Muscle of leg (tissue), 11 donors: ENCODE measurements around the gene BRINP3. TPM values are rescaled to one million over a fixed set of nuclear protein-coding genes. Genes with fewer than 3 reads are reported as not detected.

ENCODE experiments used
- DNase-seq: peaks from one replicate; pipeline ENCODE4 v3.0.0; 2013
- H3K27ac ChIP-seq: one replicate; pipeline ENCODE4 v1.5.1; 2013; ENCODE audit warnings: mild to moderate bottlenecking, low read length, control low read depth
- H3K27me3 ChIP-seq: one replicate; pipeline ENCODE4 v1.6.1; 2013; ENCODE audit warnings: low read length; ENCODE audit not compliant: control insufficient read depth, insufficient read depth
- H3K36me3 ChIP-seq: one replicate; pipeline ENCODE4 v1.6.1; 2013; ENCODE audit warnings: low read length; ENCODE audit not compliant: control insufficient read depth, insufficient read depth
- H3K4me1 ChIP-seq: one replicate; pipeline ENCODE4 v1.6.1; 2013; ENCODE audit warnings: low read length; ENCODE audit not compliant: control insufficient read depth, insufficient read depth
- H3K4me3 ChIP-seq: one replicate; pipeline ENCODE4 v1.5.1; 2013; ENCODE audit warnings: low read length, control low read depth
- H3K9me3 ChIP-seq: replicated peaks from 2 replicates; pipeline ENCODE4 v1.6.1; 2013; ENCODE audit warnings: low read depth, low read length; ENCODE audit not compliant: control insufficient read depth
- WGBS: methylation state at CpG from one replicate; pipeline ENCODE4 v1.1.5; 2013; ENCODE audit warnings: missing lambda C conversion rate; ENCODE audit not compliant: insufficient coverage; 5-methylcytosine and 5-hydroxymethylcytosine counted together
- polyA plus RNA-seq, 8 donors: library from polyadenylated mRNA; unstranded; fragments of 120-200 nt; gene quantifications; one replicate each; pipeline versions ENCODE4 v1.2.1 to v1.2.3, GENCODE V29; 2013; ENCODE audit warnings: inconsistent platforms in 1 of 8, low replicate concordance in 1 of 8; ENCODE audit not compliant: insufficient read length in 8 of 8, insufficient read depth in 1 of 8
- total RNA-seq: library from RNA; stranded (reverse); fragments of 120-200 nt; gene quantifications from one replicate; pipeline ENCODE4 v1.2.4, GENCODE V29; 2013

BRINP3 gene
- total and polyA plus RNA-seq, 9 donors: 1.7 to 11.1 (median 2.5) TPM

DNA sequence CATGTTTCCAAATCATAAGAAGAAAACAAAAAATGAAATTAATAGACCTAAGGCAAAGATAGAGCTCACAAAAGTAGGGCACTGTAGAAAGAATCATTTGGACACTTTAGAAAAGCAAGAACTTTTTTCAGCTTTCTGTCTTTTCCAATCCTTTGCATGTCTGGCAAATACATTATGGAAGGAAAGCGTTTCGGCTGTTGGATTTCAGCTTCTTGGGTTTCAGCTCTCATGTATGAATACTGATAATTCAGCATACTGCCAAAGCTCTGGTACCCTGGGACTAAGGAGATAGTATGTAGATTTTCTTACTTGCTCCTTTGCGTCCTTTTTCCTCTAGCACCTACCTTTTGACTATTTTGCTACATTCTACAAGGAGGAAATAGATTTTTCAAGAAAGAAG lies 375.9 kb downstream of the BRINP3 start:
- no peak overlapping the region for H3K27ac ChIP-seq
- H3K4me1 ChIP-seq: no peaks in the 10 kb centered on the region
- no CpG with 5 or more reads among the region's 3 CpGs for WGBS
- no peaks in the 10 kb centered on the region for H3K27me3 ChIP-seq
- H3K36me3 ChIP-seq: no peaks in the 10 kb centered on the region
- H3K9me3 ChIP-seq: no peaks in the 10 kb centered on the region
- DNase-seq: peak; percentile 75
- no peak overlapping the region for H3K4me3 ChIP-seq

DNA sequence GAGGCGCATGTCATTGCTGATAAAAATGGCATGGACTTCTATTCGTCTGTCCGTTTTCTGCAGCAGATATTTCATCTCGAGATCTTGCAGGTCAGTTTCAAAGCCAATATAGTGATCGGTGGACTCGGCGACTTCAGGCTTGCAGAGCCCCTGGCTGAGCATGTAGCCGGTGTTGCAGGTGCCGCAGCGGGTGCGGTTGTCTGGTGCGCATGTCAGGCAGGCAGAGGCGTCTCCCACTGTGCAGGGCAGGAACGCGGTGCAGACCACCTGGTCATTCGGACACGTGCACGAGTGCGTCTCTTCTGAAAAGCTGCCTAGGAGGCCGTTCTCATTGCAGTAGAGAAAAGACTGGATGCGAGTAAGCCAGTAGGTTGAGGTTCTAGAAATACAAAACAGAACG lies 378.9 kb downstream of the BRINP3 start:
- Histone ChIP-seq H3K36me3 (no peaks in the 10 kb centered on the region), H3K27ac (no peak overlapping the region), H3K4me3 (no peak overlapping the region), H3K27me3 (no peaks in the 10 kb centered on the region), H3K9me3 (no peaks in the 10 kb centered on the region), H3K4me1 (no peaks in the 10 kb centered on the region)
- no peak for DNase-seq
- 88% methylated on average over 18 of the region's 22 CpGs for WGBS

DNA sequence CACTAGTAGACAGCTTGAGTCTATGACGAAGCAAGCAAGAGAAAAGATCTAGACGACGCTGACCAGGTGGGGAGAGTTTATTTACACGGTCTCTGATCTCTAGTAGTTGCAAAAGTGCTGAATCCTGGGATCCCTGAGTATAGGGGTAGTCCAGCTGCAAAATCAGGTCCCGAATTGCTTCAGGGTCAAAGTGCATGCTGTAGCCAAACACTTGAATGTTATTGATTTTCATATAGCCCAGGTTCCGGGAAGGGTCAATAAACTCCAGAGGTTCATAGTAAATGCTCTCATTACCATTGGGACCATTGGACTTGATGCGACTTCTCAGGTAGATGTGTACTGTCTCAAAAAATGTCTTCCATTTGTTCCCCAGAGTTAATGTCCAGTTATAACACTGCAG lies 379.6 kb downstream of the BRINP3 start:
- H3K4me1 ChIP-seq: no peaks in the 10 kb centered on the region
- H3K9me3 ChIP-seq: no peaks in the 10 kb centered on the region
- H3K36me3 ChIP-seq: no peaks in the 10 kb centered on the region
- H3K27me3 ChIP-seq: no peaks in the 10 kb centered on the region
- 88% methylated on average over 7 of the region's 7 CpGs for WGBS
- H3K27ac ChIP-seq: no peak overlapping the region
- no peak overlapping the region for H3K4me3 ChIP-seq
- no peak for DNase-seq

DNA sequence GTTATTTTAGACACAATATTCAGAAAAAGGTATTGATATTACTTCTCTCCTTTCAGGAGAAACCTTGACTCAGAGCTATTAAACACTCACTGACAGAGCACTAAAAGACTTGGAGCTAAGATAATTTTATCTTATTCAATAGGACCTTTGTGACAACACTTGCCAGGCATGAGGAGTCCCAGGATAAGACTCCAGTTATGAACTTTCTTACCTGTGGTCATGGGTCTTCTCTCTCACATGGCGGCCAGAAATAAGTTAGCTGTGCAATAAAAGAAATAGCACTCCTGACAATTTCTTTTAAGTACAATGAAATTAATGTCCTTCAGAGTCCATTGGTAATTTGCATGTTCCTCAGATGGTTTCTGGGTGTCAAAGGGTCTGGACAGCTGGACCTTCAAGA lies 382.1 kb downstream of the BRINP3 start:
- no peak overlapping the region for H3K27ac ChIP-seq
- no peak overlapping the region for H3K4me3 ChIP-seq
- no CpG with 5 or more reads among the region's 1 CpG for WGBS
- H3K4me1 ChIP-seq: no peaks in the 10 kb centered on the region
- no peak for DNase-seq
- no peaks in the 10 kb centered on the region for H3K36me3 ChIP-seq
- H3K9me3 ChIP-seq: no peaks in the 10 kb centered on the region
- H3K27me3 ChIP-seq: no peaks in the 10 kb centered on the region

DNA sequence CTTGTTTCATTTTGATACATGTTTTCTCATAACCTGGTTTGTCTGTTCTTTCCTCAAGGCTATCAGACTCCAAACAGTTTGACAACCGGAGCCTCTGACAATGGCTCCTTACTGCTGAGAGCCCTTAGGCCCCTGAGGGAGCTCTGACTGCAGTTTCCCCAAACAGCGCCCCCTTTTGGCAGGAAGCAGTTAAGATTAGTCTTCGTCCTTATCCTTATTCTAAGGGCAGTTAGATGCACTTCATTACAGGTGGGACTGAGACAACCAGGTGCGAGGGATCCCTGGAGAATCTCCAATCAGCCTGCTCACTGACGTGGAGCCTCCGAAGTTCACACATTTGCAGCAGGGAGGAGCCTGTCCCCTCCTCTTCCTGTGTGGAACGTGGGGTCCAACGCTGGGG lies 393.1 kb downstream of the BRINP3 start:
- Histone ChIP-seq H3K27ac (no peak overlapping the region), H3K9me3 (no peaks in the 10 kb centered on the region), H3K4me1 (no peaks in the 10 kb centered on the region), H3K27me3 (no peaks in the 10 kb centered on the region), H3K36me3 (no peaks in the 10 kb centered on the region), H3K4me3 (no peak overlapping the region)
- DNase-seq: no peak
- 67% methylated on average over 7 of the region's 8 CpGs for WGBS

DNA sequence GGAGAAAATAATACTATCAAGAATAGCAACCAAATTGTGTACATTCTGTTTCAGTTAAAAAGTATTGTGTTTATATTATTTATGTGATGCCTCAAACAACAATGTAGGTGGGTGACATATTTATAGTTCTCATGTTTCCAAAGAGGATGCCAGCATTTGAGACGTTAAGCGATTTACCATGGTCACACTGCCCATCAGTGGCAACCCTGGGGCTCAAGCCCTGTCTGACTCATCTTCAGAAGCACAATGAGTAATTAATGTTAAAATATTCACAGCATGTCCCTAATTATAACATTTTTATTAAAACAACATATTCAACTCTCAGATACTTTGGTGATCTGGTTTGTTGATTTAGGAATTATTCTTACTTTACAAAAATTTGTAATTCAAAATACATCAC lies 409.4 kb downstream of the BRINP3 start:
- H3K9me3 ChIP-seq: no peaks in the 10 kb centered on the region
- no peak for DNase-seq
- H3K27ac ChIP-seq: no peak overlapping the region
- no peak overlapping the region for H3K4me3 ChIP-seq
- no peaks in the 10 kb centered on the region for H3K36me3 ChIP-seq
- H3K4me1 ChIP-seq: no peaks in the 10 kb centered on the region
- no peaks in the 10 kb centered on the region for H3K27me3 ChIP-seq
- WGBS: no CpG with 5 or more reads among the region's 2 CpGs

DNA sequence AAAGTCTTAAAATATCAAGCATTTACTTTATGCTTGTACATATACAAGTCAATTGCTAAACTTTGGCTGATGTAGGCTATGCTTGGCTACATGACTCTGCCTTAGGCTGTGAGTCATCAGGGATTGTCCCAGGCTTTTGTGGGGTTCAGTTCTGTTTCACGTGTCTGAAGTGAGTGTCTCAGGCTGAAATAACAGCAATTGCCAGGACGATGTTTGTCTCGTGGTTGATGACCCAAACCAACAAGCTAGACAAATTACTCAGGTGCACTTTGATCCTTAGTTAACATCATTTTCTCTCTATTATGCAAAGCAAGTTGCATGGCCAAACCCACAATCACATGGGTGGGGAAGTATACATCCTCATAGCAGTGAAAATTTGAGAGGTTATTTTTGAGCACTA lies 410.1 kb downstream of the BRINP3 start:
- Histone ChIP-seq H3K4me1 (no peaks in the 10 kb centered on the region), H3K4me3 (no peak overlapping the region), H3K27ac (no peak overlapping the region), H3K9me3 (no peaks in the 10 kb centered on the region), H3K36me3 (no peaks in the 10 kb centered on the region), H3K27me3 (no peaks in the 10 kb centered on the region)
- WGBS: 50% methylated on average over 1 of the region's 3 CpGs
- DNase-seq: peak; percentile 5

DNA sequence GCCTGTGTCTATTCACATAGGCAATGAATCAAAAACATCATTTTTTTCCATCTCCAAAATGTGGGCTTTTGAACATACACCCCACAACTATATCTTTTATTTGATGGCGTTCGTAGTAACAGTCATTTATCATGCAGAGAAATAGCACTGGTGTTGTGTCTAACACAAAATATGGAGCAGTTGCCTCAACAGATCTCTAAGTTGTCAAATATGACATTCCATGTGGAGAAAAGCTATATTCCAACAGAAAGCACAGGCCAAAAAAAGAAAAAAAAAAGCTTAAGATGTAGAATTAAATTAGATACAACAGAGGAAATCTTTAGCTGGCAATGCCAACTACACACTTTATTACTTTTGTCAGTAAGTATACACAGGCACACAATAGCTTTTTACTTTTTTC lies 411.7 kb downstream of the BRINP3 start:
- Histone ChIP-seq H3K4me3 (no peak overlapping the region), H3K27me3 (no peaks in the 10 kb centered on the region), H3K4me1 (no peaks in the 10 kb centered on the region), H3K36me3 (no peaks in the 10 kb centered on the region), H3K27ac (no peak overlapping the region), H3K9me3 (no peaks in the 10 kb centered on the region)
- DNase-seq: no peak
- WGBS: no CpG with 5 or more reads among the region's 2 CpGs

DNA sequence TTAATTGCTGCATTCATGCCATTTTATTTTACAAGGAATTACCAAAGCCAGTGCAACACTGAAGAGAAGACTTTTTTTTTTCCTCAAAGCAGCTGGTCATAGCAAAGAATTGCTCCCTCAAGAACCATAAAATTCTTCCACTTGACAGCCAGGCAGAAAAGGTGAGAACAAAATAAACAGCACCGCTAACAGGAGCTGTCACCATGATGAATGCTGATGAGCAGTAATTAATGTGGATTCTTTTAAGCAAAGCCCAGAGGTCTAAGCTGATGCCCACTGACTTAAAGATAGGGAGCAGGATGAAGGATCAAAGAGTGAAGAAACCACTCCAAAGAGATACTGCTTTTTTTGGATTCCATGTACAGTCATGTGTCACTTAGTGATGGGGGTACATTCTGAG lies 428.4 kb downstream of the BRINP3 start:
- H3K9me3 ChIP-seq: no peaks in the 10 kb centered on the region
- H3K4me3 ChIP-seq: no peak overlapping the region
- H3K36me3 ChIP-seq: no peaks in the 10 kb centered on the region
- no peaks in the 10 kb centered on the region for H3K27me3 ChIP-seq
- DNase-seq: no peak
- H3K4me1 ChIP-seq: no peaks in the 10 kb centered on the region
- H3K27ac ChIP-seq: no peak overlapping the region
- 20% methylated on average over 1 of the region's 1 CpG for WGBS
